DMS114 treated with DMSO at 0.1 percent for 48 hours (cell line): ENCODE measurements around the gene AADAC.
"Not testable (repeated sequence)": the region's sequence is repeated elsewhere in the genome, so short reads cannot be mapped to it uniquely, and the experiment has no call there.

Experiments used
- DNase-seq: peaks from one replicate; lab custom pipeline; 2025; ENCODE audit not compliant: unreplicated experiment; lab: John Stamatoyannopoulos, UW

The AADAC gene

DNA sequence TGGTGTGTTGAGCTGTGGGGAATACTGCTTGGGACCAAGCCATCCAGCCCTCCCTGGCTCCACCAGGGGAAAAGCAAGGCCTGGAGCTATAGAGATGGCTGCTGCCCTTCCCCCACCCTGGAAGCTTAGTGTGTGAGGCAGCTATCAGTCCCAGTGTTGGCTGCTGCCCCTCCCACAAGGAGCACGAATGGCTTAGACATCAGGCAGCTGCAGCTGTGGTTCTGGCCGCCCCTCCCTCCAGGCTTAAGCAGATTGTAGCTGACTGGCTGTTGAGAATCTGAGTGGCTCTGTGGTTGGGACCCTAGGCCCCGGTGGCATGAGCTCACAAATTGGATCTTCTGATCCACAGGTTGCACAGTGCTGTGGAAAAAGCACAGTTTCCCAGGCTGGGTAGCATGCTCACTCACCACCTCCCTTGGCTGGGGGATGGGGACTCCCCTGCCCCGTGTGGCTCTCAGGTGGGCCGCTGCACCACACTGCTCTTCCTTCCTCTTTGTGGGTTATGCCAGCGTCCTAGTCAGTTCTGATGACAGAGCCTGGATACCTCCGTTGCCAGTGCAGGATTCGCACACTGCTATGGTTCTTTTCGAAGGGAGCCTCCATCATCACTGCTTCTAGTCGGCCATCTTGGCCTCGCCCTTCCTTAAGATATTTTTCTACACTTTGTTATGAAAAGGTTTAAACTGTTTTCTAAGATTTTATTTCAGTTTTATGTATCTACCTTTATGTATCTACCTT lies 38.3 kb downstream of the AADAC start:
- no peak for DNase-seq

DNA sequence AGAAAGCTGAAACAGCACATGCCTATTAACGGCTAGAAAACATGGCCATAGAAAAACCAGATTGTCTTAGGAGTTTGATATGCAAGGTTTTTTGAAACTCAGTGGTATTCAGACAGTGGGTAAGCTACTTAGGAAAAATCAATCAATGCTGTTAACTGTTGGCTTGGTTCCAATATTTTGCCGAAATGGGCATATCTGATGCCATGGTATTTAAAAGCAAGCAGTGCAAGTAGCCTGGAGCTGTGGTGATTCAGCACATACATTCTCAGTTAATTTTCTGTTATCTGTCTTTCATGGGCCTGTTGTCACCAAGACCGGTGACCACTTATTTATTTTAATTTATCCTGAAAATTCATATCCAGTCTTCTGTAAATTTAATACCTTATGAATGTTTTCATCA lies 42.2 kb downstream of the AADAC start:
- no peak for DNase-seq

DNA sequence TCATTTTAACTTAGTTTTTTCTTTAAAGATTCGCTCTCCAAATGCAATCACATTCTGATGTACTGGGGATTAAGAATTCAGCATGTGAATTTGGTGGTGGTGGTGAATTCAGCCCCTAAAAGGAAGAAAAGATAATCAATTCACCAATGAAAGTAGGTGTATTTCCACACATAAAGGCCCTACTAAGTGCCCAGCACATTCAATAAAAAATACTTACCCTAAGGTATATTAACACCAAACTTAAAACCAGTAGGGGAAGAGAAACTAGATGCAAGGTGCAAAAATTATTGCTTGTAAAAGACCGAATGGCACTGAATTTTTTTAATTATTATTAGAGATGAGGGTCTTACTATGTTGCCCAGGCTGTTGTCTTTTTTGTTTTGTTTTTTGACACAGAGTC lies 42.7 kb downstream of the AADAC start:
- DNase-seq, result no peak

DNA sequence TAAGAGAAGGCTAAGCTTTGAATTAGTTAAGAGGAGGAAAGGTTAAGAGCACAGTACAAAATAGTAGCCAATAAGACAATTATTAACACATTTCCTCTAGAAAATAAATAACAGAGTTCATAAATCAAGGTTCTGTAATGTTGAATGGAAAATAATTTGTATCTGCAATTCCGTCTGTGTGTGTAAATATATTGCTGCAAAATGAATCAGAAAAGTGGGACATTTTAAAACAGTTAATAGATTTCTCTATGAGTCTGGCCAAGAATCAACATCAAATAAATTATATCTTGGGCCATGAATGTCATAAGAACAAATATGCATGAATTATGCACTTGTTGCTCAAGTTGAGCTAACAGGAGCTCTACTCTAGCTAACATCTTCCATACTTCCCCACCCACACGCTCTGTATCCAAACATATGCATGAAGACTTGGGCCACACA lies 45.3 kb downstream of the AADAC start:
- no peak for DNase-seq

DNA sequence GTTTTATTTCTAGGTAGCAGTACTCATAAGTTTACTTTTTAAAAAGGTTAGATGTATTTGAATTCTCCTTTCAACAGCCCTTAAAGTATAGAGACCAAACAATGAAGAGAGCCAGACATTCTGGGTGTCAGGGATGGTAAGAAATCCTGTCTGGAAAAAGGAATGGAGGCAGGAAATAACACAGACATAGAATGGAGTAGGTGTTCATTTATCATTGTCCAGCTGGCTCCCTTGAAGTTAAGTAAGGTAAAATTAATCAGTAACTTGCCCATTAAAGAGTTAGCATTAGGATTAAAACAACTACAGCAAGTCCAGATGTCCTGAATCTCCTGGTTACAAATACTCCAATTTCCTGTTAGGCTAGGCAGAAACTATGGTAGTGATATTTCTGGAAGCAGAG lies 46.0 kb downstream of the AADAC start:
- no peak for DNase-seq

DNA sequence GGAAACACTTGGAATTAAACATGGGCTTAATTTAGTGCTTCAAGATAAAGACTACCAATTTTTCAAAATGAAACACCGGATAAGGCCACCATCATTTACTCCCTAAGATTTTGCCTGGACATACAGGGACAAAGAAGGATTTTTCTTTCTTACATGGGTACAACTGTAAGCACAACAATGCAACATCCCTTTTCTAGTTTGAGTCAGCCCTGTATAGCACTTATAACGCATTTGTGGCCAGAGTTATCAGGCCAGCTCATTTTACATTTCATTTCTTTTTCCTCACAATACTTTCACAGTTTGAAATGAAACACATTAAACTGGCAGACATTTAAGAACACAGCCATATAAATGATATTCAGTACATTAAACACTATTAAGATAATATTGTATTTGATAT lies 49.7 kb downstream of the AADAC start:
- DNase-seq, result no peak

DNA sequence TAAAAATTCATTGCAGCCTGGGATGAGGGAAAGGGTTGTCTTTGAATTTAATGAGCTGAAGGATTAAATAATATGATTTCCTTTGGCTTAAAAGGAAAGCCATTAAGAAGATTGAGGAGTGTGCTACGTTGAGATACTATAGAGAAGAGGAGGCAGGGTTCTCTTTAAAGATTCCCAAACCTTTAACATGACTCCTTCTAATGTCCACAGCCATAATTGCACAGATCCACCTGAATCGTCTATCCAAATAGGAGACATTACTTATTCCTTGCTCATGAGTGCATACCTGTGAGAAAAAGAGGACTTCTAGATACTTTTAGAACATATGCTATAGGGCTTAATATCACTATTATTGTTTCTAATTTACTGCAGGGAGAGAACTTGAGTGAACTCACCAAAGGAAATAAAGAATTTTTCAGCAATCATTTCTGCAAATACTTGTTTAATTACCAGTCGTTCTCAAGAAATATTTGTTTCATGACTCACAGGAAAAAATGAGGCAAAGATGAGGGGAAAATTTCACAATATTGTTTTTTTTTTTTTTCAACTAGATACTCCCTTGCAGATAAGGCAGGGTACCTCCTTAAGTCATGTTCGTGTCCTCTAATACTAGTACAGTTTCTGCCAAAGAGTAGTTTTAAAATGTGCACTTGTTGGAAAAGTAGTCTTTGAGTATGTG lies 50.6 kb downstream of the AADAC start:
- no peak for DNase-seq

DNA sequence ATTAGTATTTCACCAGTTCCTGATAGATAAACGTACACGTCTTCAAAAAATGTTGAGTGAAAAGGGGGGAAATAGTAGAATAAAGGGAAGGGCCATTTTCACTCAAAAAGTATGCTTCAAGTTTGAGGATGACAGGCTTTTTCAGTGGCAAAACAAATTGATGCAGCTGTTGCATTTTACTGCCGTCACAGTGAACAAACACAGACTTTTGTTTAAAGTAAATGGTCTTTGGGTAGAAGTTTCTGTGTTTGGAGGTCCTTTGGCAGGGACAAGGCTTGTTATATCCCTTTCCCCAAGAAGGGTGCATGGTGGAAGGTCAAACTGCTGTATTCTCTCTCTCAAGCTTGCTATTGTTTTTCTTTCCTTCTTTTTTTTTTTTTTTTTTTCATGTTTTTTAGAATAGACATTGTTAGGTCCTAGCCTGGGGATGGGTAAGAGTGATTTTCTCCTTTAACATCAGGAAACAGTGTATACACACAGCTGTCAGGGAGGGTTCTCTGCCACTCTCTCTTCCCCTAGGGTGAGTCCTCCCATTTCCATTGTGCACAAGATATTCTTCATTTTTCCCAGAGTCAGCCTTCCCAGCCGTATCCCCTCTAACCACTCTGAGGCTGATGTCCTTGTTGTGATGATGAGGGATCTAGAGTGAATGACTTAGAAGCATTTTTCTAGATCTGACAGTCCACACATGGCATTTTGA lies 52.9 kb downstream of the AADAC start:
- DNase-seq, result no peak

DNA sequence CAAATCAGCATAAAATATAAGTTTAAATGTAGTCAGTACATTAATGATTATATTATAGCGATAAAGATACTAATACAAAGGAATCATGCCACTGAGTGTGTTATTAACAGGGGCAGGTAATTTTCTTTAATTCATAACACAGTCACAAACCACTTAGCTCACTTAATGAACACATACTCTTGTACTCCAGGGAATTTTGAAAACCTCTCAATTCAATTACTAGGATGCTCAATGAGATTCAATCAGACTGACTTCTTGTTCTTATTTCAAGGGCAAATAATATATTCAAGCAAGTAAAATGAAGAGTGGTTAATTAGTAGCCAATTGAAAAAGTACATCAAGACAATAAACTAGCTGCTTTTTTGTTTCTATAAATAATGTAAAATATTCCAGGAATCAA lies 53.8 kb downstream of the AADAC start:
- no peak for DNase-seq

DNA sequence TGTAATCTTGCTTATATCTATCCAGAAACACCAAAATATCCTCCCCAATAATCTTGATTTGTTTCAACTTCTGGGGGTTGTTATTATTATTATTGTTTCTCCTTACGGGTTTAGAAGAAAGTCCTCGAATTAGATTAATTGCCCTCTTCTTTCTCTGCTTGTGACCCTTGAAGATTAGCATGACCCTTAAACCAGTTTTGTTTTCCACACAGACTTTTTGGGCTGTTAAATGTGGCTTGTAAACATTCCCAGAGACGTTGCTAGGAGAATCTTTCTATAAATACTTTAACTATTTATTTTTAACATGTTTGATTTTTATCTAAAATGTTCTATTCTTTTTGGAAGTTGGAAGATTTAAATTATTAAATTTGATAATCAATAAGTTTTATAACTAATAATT lies 55.3 kb downstream of the AADAC start:
- no peak for DNase-seq

DNA sequence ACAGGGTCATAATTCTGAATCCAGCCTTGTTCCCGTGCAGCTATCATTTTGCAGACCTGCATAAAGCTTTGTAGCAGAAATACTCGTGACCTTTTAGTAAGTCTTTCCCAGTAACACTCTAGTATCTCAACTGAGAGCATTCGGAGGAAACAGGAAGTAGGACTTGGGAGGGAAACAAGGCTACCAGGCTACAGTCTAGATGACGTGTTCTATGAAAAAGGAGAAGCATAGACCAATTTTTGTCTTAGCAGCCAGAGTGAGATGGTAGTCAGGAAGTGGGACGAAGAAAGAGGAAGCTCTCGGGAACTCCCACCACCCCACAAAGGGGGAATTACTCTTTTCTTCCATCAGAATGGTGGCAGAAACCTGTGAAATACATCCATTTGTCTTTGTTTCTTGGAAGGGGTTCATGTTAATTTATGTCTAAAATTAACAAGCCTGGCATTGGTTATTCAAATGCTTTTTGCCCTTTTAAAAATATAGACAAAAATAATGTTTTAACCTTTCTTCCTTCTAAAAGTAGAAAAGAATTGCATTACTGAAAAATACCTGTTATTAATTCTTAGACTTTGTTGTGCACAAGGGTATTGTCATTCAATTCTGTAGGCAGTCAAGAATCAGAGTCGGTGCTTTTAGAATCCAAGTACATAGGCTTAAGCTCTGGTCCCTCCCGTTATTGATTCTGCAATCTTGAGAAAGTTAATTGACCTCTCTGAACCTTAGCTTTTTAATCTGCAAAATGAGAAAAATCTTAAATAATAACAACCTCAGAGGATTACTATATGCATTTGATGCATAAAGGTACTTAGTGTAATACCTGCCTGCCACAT lies 57.9 kb downstream of the AADAC start:
- no peak for DNase-seq

DNA sequence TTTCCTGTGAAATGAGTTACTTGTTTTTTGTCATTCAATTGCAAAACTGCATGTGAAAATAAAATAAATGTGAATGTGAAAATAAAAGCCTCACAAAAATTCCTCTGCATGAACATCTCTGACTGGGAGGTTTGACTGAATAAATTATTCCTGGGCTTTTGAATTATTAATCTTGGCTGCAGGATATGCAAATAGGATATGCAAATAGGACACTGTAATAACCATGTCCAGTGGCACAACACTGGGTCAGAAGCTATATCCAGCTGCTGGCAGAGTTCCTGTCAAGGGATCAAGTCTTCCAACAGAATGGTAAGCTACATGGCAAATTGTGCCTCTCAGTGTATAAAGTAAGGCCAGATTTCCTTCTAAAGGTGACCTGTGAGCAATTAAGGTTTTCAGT lies 59.5 kb downstream of the AADAC start, which contains the start of gene SUCNR1:
TSS of gene SUCNR1 (plus strand) at position 246 of the 400 bp plus-strand sequence. CDS start 6,250 bp downstream, outside the sequence.
- DNase-seq, result no peak

DNA sequence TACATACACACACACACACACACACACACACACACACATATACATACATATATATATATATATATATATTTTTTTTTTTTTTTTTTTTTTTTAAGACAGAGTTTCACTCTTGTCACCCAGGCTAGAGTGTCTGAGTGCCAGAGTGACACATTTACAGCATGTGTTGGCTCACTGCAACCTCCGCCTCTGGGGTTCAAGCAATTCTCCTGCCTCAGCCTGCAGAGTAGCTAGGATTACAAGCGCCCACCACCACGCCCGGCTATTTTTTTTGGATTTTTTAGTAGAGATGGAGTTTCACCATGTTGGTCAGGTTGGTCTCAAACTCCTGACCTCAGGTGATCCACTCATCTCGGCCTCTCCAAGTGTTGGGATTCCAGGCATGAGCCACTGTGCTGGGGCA lies 60.2 kb downstream of the AADAC start:
- not testable (repeated sequence) for DNase-seq

DNA sequence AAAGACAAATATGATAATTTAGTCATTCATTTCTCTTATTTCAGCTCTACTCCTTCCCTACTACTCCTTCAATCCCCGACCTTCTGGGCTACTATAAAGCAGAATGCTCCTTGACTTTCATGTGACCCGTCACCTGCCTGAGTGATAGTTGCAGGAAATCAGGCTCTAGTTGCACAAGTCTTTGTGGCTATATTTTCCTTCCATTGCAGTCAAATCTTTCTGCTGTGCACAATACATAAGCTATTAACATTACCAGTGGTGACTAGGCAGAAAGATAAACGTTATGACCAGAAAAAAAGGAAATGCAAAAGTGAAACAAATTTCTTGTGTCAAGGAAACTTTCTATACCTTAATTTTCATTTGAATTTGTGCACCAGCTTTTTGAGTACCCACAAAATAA lies 61.8 kb downstream of the AADAC start:
- no peak for DNase-seq

DNA sequence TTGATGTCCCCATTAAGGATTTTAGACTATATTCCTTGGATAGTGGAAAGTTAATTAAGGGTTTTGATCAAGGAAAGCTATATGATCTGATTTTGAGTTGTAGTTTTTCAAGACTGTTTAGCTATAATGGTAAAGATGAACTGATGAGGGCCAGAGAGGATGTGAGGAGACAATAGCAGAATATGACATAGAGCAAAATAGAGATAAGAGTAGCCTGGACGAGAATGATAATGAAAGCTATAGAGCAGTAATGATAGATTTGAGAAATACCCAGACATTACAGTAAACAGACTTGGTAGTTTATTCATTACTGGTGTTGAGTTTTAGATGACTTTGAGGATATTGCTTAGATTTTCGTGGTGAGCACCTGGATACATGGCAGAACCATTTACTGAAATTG lies 63.4 kb downstream of the AADAC start:
- no peak for DNase-seq
